GM21528 (cell line): ENCODE measurements around the gene TRIM71.
A peak's percentile ranks its signal among the peaks of the same experiment; 100 is the strongest.
"Not testable (repeated sequence)": the region's sequence is repeated elsewhere in the genome, so short reads cannot be mapped to it uniquely, and the experiment has no call there.

Experiments
- ATAC-seq: cut with Tn5 transposase; IDR thresholded peaks from one replicate; pipeline ENCODE4 v1.9.1; 2021; ENCODE audit warnings: mild to moderate bottlenecking, moderate library complexity; ENCODE audit not compliant: unreplicated experiment, low FRiP score

Gene TRIM71

DNA sequence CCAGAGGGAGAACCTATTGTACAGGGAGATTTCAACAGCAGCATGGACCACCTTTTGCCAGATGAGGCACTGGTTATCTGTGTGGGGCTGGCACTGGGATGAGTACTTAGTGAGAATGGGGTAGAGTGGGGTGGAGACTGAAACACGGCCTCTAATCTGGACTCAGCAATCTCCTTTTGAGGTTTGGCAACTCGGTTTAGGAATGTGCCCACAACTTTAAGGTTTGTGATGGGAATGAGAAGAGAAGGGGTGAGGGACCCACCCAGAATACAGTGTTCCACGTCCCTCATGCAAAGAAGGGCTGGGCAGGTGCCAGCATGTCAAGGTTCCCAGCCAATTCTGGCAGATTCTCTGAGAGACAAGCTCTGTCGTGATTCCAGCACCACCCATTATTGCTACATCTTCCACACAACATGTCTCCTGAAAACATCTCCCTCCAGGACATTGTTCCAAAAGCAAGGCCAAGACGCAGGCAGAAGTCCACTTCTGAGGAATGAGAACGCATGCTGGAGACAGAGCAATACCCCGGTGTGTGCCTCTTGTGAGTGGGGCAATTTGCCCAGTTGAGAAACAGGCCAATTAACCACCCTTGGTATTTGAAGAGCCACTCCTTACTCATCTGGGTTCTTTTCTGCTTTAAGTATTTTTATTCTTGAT is 96.1 kb downstream of the TRIM71 start:
- no peak for ATAC-seq

- no peak for ATAC-seq
These were observed 102.1 kb downstream of the TRIM71 start for GRCh38 chr3:32919920-32920319.

GRCh38 chr3:32922078-32922477 is 104.3 kb downstream of the TRIM71 start:
- ATAC-seq = no peak

DNA sequence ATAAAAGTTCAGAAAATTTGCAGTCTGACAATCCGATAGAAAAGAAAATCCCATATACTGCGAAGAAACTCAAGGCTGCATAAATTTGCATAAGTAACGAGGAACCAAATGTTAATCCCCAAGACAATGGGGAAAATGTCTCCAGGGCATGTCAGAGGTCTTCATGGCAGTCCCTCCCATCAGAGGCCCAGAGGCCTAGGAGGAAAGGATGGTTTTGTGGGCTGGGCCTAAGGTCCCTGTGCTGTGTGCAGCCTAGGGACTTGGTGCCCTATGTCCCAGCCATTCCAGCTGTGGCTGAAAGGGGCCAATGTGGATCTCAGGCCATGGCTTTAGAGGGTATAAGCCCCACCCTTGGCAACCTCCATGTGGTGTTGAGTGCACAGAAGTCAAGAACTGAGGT is 112.4 kb downstream of the TRIM71 start:
- no peak for ATAC-seq

DNA sequence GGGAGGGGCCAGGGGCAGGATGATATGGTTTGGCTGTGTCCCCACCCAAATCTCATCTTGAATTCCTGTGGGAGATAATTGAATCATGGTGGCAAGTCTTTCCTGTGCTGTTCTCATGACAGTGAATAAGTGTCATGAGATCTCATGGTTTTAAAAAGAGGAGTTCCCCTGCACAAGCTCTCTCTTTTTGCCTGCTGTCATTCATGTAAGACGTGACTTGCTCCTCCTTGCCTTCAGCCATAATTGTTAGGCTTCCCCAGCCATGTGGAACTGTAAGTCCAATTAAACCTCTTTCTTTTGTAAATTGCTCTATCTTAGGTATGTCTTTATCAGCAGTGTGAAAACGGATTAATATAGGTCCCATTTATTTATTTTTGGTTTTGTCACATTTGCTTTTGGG is 113.5 kb downstream of the TRIM71 start:
- not testable (repeated sequence) for ATAC-seq

- ATAC-seq = no peak
These were observed 116.4 kb downstream of the TRIM71 start for GRCh38 chr3:32934150-32934742.

- no peak for ATAC-seq
These were observed 119.5 kb downstream of the TRIM71 start for GRCh38 chr3:32937331-32937730.

DNA sequence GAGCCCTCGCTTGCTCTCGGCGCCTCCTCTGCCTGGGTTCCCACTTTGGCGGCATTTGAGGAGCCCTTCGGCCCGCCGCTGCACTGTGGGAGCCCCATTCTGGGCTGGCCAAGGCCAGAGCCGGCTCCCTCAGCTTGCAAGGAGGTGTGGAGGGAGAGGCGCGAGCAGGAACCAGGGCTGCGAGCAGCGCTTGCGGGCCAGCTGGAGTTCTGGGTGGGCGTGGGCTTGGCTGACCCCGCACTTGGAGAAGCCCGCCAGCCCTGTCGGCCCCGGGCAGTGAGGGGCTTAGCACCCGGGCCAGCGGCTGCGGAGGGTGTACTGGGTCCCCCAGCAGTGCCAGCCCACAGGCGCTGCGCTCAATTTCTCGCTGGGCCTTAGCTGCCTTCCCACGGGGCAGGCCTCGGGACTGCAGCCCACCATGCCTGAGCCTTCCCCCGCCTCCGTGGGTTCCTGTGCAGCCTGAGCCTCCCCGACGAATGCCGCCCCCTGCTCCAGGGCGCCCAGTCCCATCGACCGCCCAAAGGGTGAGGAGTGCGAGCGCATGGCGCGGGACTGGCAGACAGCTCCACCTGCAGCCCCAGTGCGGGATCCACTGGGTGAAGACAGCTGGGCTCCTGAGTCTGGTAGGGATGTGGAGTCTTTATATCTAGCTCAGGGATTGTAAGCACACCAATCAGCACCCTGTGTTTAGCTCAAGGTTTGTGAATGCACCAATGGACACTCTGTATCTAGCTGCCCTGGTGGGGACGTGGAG is 121.9 kb downstream of the TRIM71 start:
- not testable (repeated sequence) for ATAC-seq

- ATAC-seq = no peak
These were observed 122.9 kb downstream of the TRIM71 start for GRCh38 chr3:32940726-32941125.

GRCh38 chr3:32945136-32945535 is 127.3 kb downstream of the TRIM71 start:
- no peak for ATAC-seq

DNA sequence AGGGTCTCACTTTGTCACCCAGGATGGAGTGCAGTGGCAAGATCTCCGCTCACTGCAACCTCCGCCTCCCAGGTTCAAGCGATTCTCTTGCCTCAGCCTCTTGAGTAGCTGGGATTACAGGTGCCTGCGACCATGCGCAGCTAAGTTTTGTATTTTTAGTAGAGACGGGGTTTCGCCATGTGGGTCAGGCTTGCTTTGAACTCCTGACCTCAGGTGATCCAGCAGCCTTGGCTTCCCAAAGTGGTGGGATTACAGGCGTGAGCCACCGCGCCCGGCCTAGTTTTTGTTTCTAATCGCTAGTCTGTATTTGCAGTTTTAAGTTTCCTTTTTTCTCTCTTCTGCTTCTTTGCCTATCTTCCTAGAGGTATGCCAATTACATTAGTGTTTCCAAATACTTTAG is 127.8 kb downstream of the TRIM71 start:
- ATAC-seq = not testable (repeated sequence)

- peak; percentile 37 for ATAC-seq
These were observed 129.4 kb downstream of the TRIM71 start for GRCh38 chr3:32946973-32947788.
